GM12892 (cell line): ENCODE results near the gene KERA.

Source experiments
- POLR2A ChIP-seq: IDR thresholded peaks from 2 replicates; pipeline ENCODE4 v1.6.1; 2011; ENCODE audit warnings: low read depth, low read length, control low read depth
- POLR2AphosphoS5 ChIP-seq: IDR thresholded peaks from 2 replicates; pipeline ENCODE4 v1.6.1; 2011; ENCODE audit warnings: low read depth, low read length, control low read depth
- TAF1 ChIP-seq: IDR thresholded peaks from 2 replicates; pipeline ENCODE4 v1.6.1; 2011; ENCODE audit warnings: low read depth, mild to moderate bottlenecking, control low read depth, low read length, borderline replicate concordance

- TF ChIP-seq POLR2AphosphoS5 = no peak
- no peak for TF ChIP-seq POLR2A
- no peak for TF ChIP-seq TAF1
These were observed 48.5 kb upstream of the KERA start for GRCh38 chr12:91106283-91106682.
